Neural crest cell (in vitro differentiated cells): ENCODE results near the gene RAP2A. TPM values are rescaled to one million over a fixed set of nuclear protein-coding genes. Genes with fewer than 3 reads are reported as not detected.

ENCODE experiments used
- DNase-seq: peaks from one replicate; pipeline ENCODE4 v3.0.0; 2021; ENCODE audit warnings: low read depth, mixed read lengths, low spot score
- H3K27ac Mint-ChIP-seq: one replicate; pipeline ENCODE4 v1.8.0; 2021; ENCODE audit warnings: mild to moderate bottlenecking, mixed read lengths; ENCODE audit not compliant: unreplicated experiment
- H3K27me3 Mint-ChIP-seq: 2 replicates; pipeline ENCODE4 v1.8.0; 2021; ENCODE audit warnings: low read depth, mild to moderate bottlenecking, mixed read lengths
- H3K36me3 Mint-ChIP-seq: 2 replicates; pipeline ENCODE4 v1.8.0; 2021; ENCODE audit warnings: low read depth, mild to moderate bottlenecking, mixed read lengths
- H3K4me1 Mint-ChIP-seq: 2 replicates; pipeline ENCODE4 v1.8.0; 2021; ENCODE audit warnings: mixed read lengths
- H3K4me3 Mint-ChIP-seq: one replicate; pipeline ENCODE4 v1.8.0; 2021; ENCODE audit warnings: mild to moderate bottlenecking, mixed read lengths
- H3K9me3 Mint-ChIP-seq: 2 replicates; pipeline ENCODE4 v1.8.0; 2021; ENCODE audit warnings: mixed read lengths
- total RNA-seq: library from RNA; stranded (reverse); gene quantifications from 2 replicates; pipeline ENCODE4 v1.2.1, GENCODE V29; 2021
- TF ChIP-seq, protein P1 (sequence below): fragments of 200-600 bp; sonication (generic); conservative IDR thresholded peaks from 2 replicates; pipeline ENCODE4 v1.5.0; 2021; ENCODE audit warnings: antibody characterized with exemption, mild to moderate bottlenecking

RAP2A gene
- total RNA-seq, 1 donor from 2014 or later = 47.2 TPM

DNA sequence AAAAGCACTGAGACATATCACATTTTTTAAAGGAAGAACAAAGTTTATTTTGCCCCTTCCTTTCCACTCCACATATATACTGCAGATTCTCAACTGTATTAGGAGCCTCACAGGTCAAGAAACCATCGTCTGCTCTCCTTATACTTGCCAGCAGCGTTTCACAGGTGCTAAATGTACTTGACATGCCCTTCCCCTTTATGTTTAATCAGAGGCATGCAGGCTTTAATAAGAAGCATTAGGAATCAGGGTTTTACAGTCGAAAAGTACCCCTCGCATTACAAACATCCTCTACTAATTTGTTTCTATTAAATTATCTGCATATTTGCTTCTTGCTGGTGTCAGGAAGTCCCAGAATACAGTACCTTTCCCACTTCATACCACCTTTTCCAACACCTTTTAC, 3.7 kb upstream of the RAP2A start:
- H3K9me3 Mint-ChIP-seq = no peaks in the 10 kb centered on the region
- no peak overlapping the region for H3K27ac Mint-ChIP-seq
- DNase-seq = no peak
- H3K36me3 Mint-ChIP-seq = no peaks in the 10 kb centered on the region
- TF ChIP-seq, protein P1, sequence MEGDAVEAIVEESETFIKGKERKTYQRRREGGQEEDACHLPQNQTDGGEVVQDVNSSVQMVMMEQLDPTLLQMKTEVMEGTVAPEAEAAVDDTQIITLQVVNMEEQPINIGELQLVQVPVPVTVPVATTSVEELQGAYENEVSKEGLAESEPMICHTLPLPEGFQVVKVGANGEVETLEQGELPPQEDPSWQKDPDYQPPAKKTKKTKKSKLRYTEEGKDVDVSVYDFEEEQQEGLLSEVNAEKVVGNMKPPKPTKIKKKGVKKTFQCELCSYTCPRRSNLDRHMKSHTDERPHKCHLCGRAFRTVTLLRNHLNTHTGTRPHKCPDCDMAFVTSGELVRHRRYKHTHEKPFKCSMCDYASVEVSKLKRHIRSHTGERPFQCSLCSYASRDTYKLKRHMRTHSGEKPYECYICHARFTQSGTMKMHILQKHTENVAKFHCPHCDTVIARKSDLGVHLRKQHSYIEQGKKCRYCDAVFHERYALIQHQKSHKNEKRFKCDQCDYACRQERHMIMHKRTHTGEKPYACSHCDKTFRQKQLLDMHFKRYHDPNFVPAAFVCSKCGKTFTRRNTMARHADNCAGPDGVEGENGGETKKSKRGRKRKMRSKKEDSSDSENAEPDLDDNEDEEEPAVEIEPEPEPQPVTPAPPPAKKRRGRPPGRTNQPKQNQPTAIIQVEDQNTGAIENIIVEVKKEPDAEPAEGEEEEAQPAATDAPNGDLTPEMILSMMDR = no peak
- no peaks in the 10 kb centered on the region for H3K27me3 Mint-ChIP-seq
- H3K4me3 Mint-ChIP-seq = no peak overlapping the region
- peaks cover 37% of the 10 kb centered on the region for H3K4me1 Mint-ChIP-seq

DNA sequence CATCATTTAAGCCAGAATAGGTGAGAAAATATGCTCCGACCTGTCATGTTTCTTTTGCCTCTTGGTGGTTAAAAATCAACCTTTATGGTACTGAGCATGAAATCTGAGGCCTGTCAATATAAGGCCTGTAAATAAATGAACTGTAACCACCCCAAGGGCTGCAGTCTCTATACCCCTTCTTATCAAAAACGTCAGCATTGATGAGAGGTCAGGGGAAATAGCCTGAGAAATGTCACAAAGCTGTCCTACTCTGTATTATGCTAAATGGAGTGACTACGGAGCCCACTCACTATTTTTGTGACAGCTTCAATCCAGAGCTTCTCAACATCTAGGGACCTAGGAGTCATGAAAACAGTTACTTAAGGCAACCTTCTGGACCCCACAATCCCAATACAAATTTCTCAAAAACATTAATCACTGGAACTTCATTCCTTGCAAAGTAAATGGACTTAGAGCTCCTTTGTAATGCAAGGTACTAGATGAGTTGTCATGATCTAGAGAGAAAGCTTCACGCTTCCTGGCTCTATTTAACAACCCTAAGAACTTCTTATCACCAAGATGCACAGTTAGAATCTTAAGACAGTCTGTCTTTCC, 2.7 kb upstream of the RAP2A start:
- Mint-ChIP-seq H3K27me3 (no peaks in the 10 kb centered on the region), H3K4me3 (peak overlapping the region; percentile 99), H3K36me3 (no peaks in the 10 kb centered on the region)

DNA sequence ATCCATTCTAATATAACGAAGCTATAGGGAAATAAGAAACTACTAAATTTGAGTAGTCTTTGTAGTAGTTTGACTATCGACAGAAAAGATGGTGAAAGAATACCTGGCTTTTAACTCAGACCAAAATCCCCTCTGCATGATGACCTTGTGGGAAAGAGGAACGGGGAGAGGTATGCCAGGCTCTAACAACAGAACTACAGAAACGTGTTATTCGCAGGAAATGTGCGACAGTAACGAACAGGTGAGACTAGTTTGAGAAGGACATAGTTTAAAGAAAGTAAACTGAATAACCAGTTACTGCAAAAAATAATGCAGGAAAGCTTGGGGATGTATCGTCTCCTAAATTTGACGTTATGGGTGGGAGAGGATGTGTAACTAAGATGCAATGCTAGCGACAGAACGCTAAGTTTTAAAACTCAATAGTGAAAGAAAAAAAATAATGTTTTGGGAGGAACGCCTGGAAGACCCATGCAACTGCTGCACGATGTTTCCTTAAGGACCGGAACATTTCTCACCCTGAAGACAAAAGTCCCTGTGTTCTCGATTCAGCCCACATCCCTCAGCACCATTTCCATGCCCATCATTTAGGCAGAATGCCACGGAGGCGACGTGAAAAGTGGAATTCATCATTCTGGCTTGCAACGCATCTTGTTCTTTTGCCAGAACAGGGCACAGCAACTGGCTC, 1.6 kb upstream of the RAP2A start:
- Mint-ChIP-seq H3K4me1 (peaks cover 52% of the 10 kb centered on the region), H3K27me3 (no peaks in the 10 kb centered on the region), H3K4me3 (peak overlapping the region; percentile 99), H3K9me3 (no peaks in the 10 kb centered on the region), H3K27ac (peak overlapping the region; percentile 96), H3K36me3 (no peaks in the 10 kb centered on the region)
- DNase-seq = no peak
- TF ChIP-seq, protein P1 = no peak

More for the DNA sequence above, 2.7 kb upstream of the RAP2A start:
- TF ChIP-seq, protein P1 = no peak
- no peak overlapping the region for H3K27ac Mint-ChIP-seq
- no peaks in the 10 kb centered on the region for H3K9me3 Mint-ChIP-seq
- DNase-seq = no peak
- H3K4me1 Mint-ChIP-seq = peaks cover 46% of the 10 kb centered on the region

DNA sequence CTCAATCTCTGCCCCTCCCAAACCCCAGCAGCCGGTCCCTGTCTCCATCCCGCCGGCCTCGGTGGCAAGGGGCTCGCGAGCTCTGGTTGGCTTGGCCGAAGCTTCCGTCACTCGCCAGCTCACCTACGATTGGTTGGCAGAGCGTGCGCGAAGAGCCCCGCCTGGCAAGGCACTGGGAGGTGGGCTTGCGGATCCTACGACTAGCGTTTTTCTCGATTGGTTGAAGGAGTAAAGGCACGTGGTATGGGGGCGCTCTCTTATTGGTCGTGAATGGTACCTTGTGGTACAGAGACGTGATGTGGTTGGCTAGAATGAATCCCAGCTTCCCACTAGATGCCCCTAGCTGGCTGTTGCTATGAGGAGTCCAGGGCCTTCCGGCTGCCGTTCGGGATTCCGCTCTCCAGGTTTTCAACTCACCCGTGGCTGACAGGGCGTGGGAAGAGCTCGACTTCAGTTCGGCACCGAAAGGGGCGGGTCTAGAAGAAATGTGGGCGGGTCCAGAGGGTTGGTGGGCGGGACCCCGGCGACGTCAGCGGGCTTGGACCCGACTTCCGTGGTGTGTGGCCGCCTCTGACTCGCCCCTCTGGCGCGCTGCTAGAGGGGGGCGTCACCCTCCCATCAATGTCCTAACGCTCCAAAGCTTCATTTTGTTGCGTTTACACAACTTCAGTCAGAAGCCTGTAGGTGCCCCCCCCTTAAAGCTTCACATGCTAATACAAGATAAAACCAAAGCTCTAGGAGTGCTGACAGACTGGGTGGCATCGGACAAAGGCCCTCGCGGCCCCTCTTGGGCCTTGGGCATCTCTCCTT, 847 bp upstream of the RAP2A start:
- Mint-ChIP-seq H3K4me3 (peak overlapping the region; percentile 99), H3K27ac (peak overlapping the region; percentile 99), H3K27me3 (no peaks in the 10 kb centered on the region), H3K9me3 (no peaks in the 10 kb centered on the region), H3K4me1 (peaks cover 52% of the 10 kb centered on the region), H3K36me3 (no peaks in the 10 kb centered on the region)
- TF ChIP-seq, protein P1 = no peak
- peak; percentile 99 for DNase-seq

DNA sequence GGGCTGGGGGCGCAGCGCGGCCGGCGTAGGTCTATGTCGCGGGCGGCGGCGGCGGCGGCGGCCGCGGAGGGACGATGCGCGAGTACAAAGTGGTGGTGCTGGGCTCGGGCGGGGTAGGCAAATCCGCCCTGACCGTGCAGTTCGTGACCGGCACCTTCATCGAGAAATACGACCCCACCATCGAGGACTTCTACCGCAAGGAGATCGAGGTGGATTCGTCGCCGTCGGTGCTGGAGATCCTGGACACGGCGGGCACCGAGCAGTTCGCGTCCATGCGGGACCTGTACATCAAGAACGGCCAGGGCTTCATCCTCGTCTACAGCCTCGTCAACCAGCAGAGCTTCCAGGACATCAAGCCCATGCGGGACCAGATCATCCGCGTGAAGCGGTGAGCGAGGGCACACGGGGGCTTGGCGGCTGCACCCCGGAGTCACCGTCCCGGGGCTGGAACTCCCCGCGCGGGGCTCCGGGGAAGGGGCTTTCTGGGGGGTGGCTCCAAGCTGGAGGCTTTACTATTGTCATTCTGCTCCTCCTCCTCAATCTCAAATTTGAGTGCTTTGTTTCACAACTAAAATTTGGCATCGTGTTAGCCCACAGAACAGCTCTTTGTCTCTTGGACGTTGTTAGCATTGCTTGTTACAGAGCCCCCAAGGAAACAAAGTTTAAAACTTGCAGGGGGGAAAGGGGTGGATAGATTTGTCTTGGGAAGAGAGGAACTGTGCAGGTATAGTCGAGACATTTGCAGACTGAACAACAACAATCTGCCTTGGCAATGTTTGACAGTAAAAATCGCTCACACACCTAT, 630 bp downstream of the RAP2A start:
- TF ChIP-seq, protein P1 = no peak
- no peaks in the 10 kb centered on the region for H3K27me3 Mint-ChIP-seq

More for the DNA sequence above, 630 bp downstream of the RAP2A start:
- Mint-ChIP-seq H3K4me3 (peak overlapping the region; percentile 96), H3K9me3 (no peaks in the 10 kb centered on the region), H3K4me1 (peaks cover 49% of the 10 kb centered on the region), H3K36me3 (no peaks in the 10 kb centered on the region), H3K27ac (peak overlapping the region; percentile 92)
- DNase-seq = peak; percentile 44
